ENCODE measurements around the gene NT5C. TPM values are rescaled to one million over a fixed set of nuclear protein-coding genes. Genes with fewer than 3 reads are reported as not detected.

NT5C gene
- total RNA-seq, 2 donors from 2014 or later = 120 to 166 TPM

GRCh38 chr17:75091855-75092327, 39.7 kb downstream of the NT5C start:
- H3K27me3 ChIP-seq (replicated peaks; ENCODE audit: insufficient read depth) = no peaks in the 10 kb centered on the region
- H3K9me3 ChIP-seq = no peaks in the 10 kb centered on the region
- DNase-seq (ENCODE audit: low spot score) = no peak
- peak overlapping the region; percentile 70 to 78 for H3K27ac ChIP-seq
- H3K4me1 ChIP-seq (replicated peaks) = peaks cover 17% of the 10 kb centered on the region
- 82% methylated on average over 10 of the region's 10 CpGs for WGBS
- H3K4me3 ChIP-seq = no peak overlapping the region
- no peaks in the 10 kb centered on the region for H3K36me3 ChIP-seq
- intact Hi-C loops (cut with DNase I) = no loop called here
- TF ChIP-seq CTCF (IDR thresholded peaks at IDR 0.05) (no peak), POLR2AphosphoS5 (IDR thresholded peaks at IDR 0.05) (no peak), POLR2A (IDR thresholded peaks at IDR 0.05) (no peak)

- WGBS = 54% methylated on average over 19 of the region's 19 CpGs
- Histone ChIP-seq H3K4me1 (replicated peaks) (peaks cover 15% of the 10 kb centered on the region), H3K36me3 (no peaks in the 10 kb centered on the region), H3K9me3 (no peaks in the 10 kb centered on the region), H3K4me3 (no peak overlapping the region), H3K27ac (peak overlapping the region; percentile 70 to 78), H3K27me3 (replicated peaks; ENCODE audit: insufficient read depth) (no peaks in the 10 kb centered on the region)
- intact Hi-C loops (cut with DNase I) = no loop called here
- no peak for DNase-seq (ENCODE audit: low spot score)
- TF ChIP-seq CTCF (IDR thresholded peaks at IDR 0.05) = no peak
- no peak for TF ChIP-seq POLR2A (IDR thresholded peaks at IDR 0.05)
- no peak for TF ChIP-seq POLR2AphosphoS5 (IDR thresholded peaks at IDR 0.05)
These were observed 40.4 kb downstream of the NT5C start for GRCh38 chr17:75090871-75091854.

- Histone ChIP-seq H3K4me3 (peak overlapping the region; percentile 61 to 67), H3K27me3 (replicated peaks; ENCODE audit: insufficient read depth) (no peaks in the 10 kb centered on the region), H3K27ac (peak overlapping the region; percentile 89 to 91), H3K4me1 (replicated peaks) (peaks cover 10% of the 10 kb centered on the region), H3K9me3 (no peaks in the 10 kb centered on the region), H3K36me3 (no peaks in the 10 kb centered on the region)
- WGBS = 74% methylated on average over 10 of the region's 11 CpGs
- intact Hi-C loops (cut with DNase I) = no loop called here
- TF ChIP-seq POLR2AphosphoS5 (IDR thresholded peaks at IDR 0.05) (no peak), CTCF (IDR thresholded peaks at IDR 0.05) (no peak), POLR2A (IDR thresholded peaks at IDR 0.05) (no peak)
- no peak for DNase-seq (ENCODE audit: low spot score)
These were observed 42.8 kb downstream of the NT5C start for GRCh38 chr17:75088465-75089417.

- intact Hi-C loops (cut with DNase I) = no loop called here
- WGBS = 9% methylated on average over 29 of the region's 69 CpGs
- DNase-seq (ENCODE audit: low spot score) = peak; percentile 92
- TF ChIP-seq POLR2A (IDR thresholded peaks at IDR 0.05) (peak; percentile 75), CTCF (IDR thresholded peaks at IDR 0.05) (peak in 1 of 4 experiments; percentile 5), POLR2AphosphoS5 (IDR thresholded peaks at IDR 0.05) (peak; percentile 87)
- H3K9me3 ChIP-seq = no peaks in the 10 kb centered on the region
- H3K36me3 ChIP-seq = no peaks in the 10 kb centered on the region
- H3K27me3 ChIP-seq (replicated peaks; ENCODE audit: insufficient read depth) = no peaks in the 10 kb centered on the region
- H3K4me1 ChIP-seq (replicated peaks) = peaks cover 4% of the 10 kb centered on the region
- peak within 1 kb of the TSS; percentile 61 to 67 for H3K4me3 ChIP-seq
- peak within 1 kb of the TSS; percentile 89 to 91 for H3K27ac ChIP-seq
These were observed 43.7 kb downstream of the NT5C start, which contains the start of gene SLC16A5 for GRCh38 chr17:75087558-75088453. TSS of gene SLC16A5 (plus strand) at chr17:75087954. CDS start at chr17:75093637, 5,683 bp downstream.
